Measurements from ENCODE around the gene ZSCAN5C. TPM values are rescaled to one million over a fixed set of nuclear protein-coding genes. Genes with fewer than 3 reads are reported as not detected.

Gene ZSCAN5C
- total and polyA plus RNA-seq, 2 of the 8 experiments (the other 6 are each of a cell fraction or from before 2014, with no cell fraction given), result not detected

GRCh38 chr19:56191711-56192110 is 10.4 kb upstream of the ZSCAN5C start:
- Histone ChIP-seq H2BK20ac (ENCODE audit: low read length) (no peak overlapping the region), H3K9ac (replicated peaks in 1 of 4; ENCODE audit: extremely low read depth in 1 of 4, low read depth in 3 of 4, low read length in 3 of 4) (no peak overlapping the region), H3K4me3 (ENCODE audit: extremely low read depth in 1 of 4, insufficient read depth in 2 of 4, low read depth in 3 of 4, low read length in 4 of 4) (no peak overlapping the region), H2BK120ac (replicated peaks; ENCODE audit: low read depth, low read length) (no peak overlapping the region), H3K23me2 (ENCODE audit: low read depth, low read length) (no peaks in the 10 kb centered on the region), H3K36me3 (ENCODE audit: control insufficient read depth in 2 of 4, insufficient read depth in 4 of 4, low read length in 3 of 4) (no peaks in the 10 kb centered on the region), H3K56ac (replicated peaks; ENCODE audit: insufficient read length, low read depth, low read length) (no peak overlapping the region), H4K91ac (replicated peaks; ENCODE audit: insufficient read length, low read length) (no peak overlapping the region), H2AK5ac (ENCODE audit: low read depth, low read length) (no peak overlapping the region), H4K20me1 (replicated peaks in 1 of 2; ENCODE audit: control insufficient read depth in 1 of 2, insufficient read depth in 2 of 2, low read length in 2 of 2) (no peaks in the 10 kb centered on the region), H2BK15ac (ENCODE audit: low read length) (no peak overlapping the region), H3K79me1 (ENCODE audit: low read depth, low read length) (no peaks in the 10 kb centered on the region), H3K23ac (ENCODE audit: insufficient read length) (no peak overlapping the region), H2AFZ (ENCODE audit: low read length) (no peak overlapping the region), H3K4me2 (ENCODE audit: insufficient read depth in 1 of 2, low read depth in 2 of 2, low read length in 2 of 2) (no peak overlapping the region), H4K5ac (ENCODE audit: insufficient read length, low read depth, low read length) (no peak overlapping the region), H2BK5ac (ENCODE audit: low read depth, low read length) (no peak overlapping the region), H2BK12ac (ENCODE audit: low read depth, low read length) (no peak overlapping the region), H3K79me2 (ENCODE audit: control insufficient read depth in 1 of 2, insufficient read depth in 2 of 2, low read length in 2 of 2) (no peaks in the 10 kb centered on the region), H3K14ac (ENCODE audit: insufficient read length) (no peak overlapping the region), H3K18ac (ENCODE audit: extremely low read depth, low read length) (no peak overlapping the region), H4K8ac (ENCODE audit: extremely low read depth, insufficient read depth, low read length) (no peak overlapping the region), H3K27me3 (replicated peaks in 1 of 4; ENCODE audit: control insufficient read depth in 3 of 4, extremely low read depth in 1 of 4, insufficient read depth in 3 of 4, low read length in 3 of 4) (no peaks in the 10 kb centered on the region), H3K4ac (replicated peaks; ENCODE audit: insufficient read length, low read depth, low read length) (no peak overlapping the region), H3K4me1 (replicated peaks in 1 of 4; ENCODE audit: control insufficient read depth in 3 of 4, insufficient read depth in 4 of 4, low read length in 3 of 4) (no peaks in the 10 kb centered on the region), H3K9me3 (ENCODE audit: insufficient read depth in 2 of 2, low read depth in 1 of 2, low read length in 1 of 2) (no peaks in the 10 kb centered on the region), H3K27ac (ENCODE audit: low read depth, low read length) (no peak overlapping the region)
- no peak for TF ChIP-seq SP1 (IDR thresholded peaks at IDR 0.05; ENCODE audit: low read depth, low read length)
- TF ChIP-seq NRF1 (IDR thresholded peaks at IDR 0.05; ENCODE audit: low read depth, low read length), result no peak
- TF ChIP-seq TCF12 (IDR thresholded peaks at IDR 0.05; ENCODE audit: low read depth, low read length), result no peak
- TF ChIP-seq EGR1 (IDR thresholded peaks at IDR 0.05; ENCODE audit: borderline replicate concordance, low read depth, low read length), result no peak
- no peak for TF ChIP-seq NANOG (IDR thresholded peaks at IDR 0.05; ENCODE audit: insufficient read depth, low read depth, low read length, poor library complexity, severe bottlenecking)
- TF ChIP-seq SIX5 (IDR thresholded peaks at IDR 0.05; ENCODE audit: low read depth, low read length), result no peak
- no peak for TF ChIP-seq TAF1 (IDR thresholded peaks at IDR 0.05; ENCODE audit: low read depth, low read length)
- POLR2A ChIA-PET (ENCODE audit: partially characterized antibody), result no interaction called here
- DNase-seq (ENCODE audit: low read depth in 1 of 2, low spot score in 2 of 2), result no peak
- WGBS, 2 experiments (ENCODE audit: extremely low coverage in 1 of 2, insufficient coverage in 1 of 2, insufficient read length in 1 of 2, insufficient replicate concordance in 2 of 2, low coverage in 1 of 2, low lambda C conversion rate in 2 of 2, missing lambda C conversion rate in 1 of 2), result 94% methylated on average over 10 of the region's 10 CpGs; no CpG with 5 or more reads in 1 of the 2 experiments
- CTCF ChIA-PET (ENCODE audit: partially characterized antibody), result interaction anchor here (1.0 to 4.6 kb wide), 6 partner anchors 13 to 118 kb away, joined by 3 to 38 read pairs (median 8); partner anchors contain the start of gene GALP
- no peak for FAIRE-seq

Data from H1 (cell line).